Measurements from ENCODE around the gene DAB2IP. TPM values are rescaled to one million over a fixed set of nuclear protein-coding genes. Genes with fewer than 3 reads are reported as not detected.

The DAB2IP gene
- total RNA-seq, 1 experiment from 2014 or later = 46.7 TPM

GRCh38 chr9:121662891-121663580 lies 11.6 kb downstream of the DAB2IP start:
- Histone ChIP-seq H3K79me2 (ENCODE audit: low read depth) (no peaks in the 10 kb centered on the region), H3K27me3 (ENCODE audit: insufficient read depth, low read depth) (no peaks in the 10 kb centered on the region), H3K4me2 (no peak overlapping the region), H2AFZ (no peak overlapping the region), H3K9me3 (ENCODE audit: insufficient read depth, low read depth) (no peaks in the 10 kb centered on the region), H3K36me3 (ENCODE audit: low read depth) (no peaks in the 10 kb centered on the region), H4K20me1 (ENCODE audit: insufficient read depth) (no peaks in the 10 kb centered on the region; the same call in 1 of the 2 replicates), H3F3A (ENCODE audit: insufficient read depth, low read depth) (no peaks in the 10 kb centered on the region), H3K4me3 (no peak overlapping the region), H3K9me2 (ENCODE audit: insufficient read depth) (no peaks in the 10 kb centered on the region), H3K27ac (no peak overlapping the region), H3K4me1 (replicated peaks; ENCODE audit: insufficient read depth) (no peaks in the 10 kb centered on the region)
- no TSS peak for BruUV-seq (replicated peaks)
- intact Hi-C loops (cut with micrococcal nuclease; ENCODE audit: unreplicated experiment) = no loop called here
- DNase-seq = no peak
- ChIA-PET CTCF (interaction anchor here (0.6 kb wide), 1 partner anchor 294 kb away, joined by 5 read pairs; no protein-coding TSS in a partner anchor), POLR2A (ENCODE audit: unreplicated experiment) (no interaction called here)
- TF ChIP-seq EZH2 (IDR thresholded peaks at IDR 0.05; ENCODE audit: low read depth) = no peak
- TF ChIP-seq CTCF (conservative IDR thresholded peaks at IDR 0.05) = no peak

GRCh38 chr9:121663591-121663990 lies 12.2 kb downstream of the DAB2IP start:
- TF ChIP-seq CTCF (conservative IDR thresholded peaks at IDR 0.05) = no peak
- TF ChIP-seq EZH2 (IDR thresholded peaks at IDR 0.05; ENCODE audit: low read depth) = no peak
- Histone ChIP-seq H3K27ac (no peak overlapping the region), H3K36me3 (ENCODE audit: low read depth) (no peaks in the 10 kb centered on the region), H3K9me2 (ENCODE audit: insufficient read depth) (no peaks in the 10 kb centered on the region), H3K4me3 (no peak overlapping the region), H4K20me1 (ENCODE audit: insufficient read depth) (no peaks in the 10 kb centered on the region; the same call in 1 of the 2 replicates), H3F3A (ENCODE audit: insufficient read depth, low read depth) (no peaks in the 10 kb centered on the region), H3K4me2 (no peak overlapping the region), H2AFZ (no peak overlapping the region), H3K27me3 (ENCODE audit: insufficient read depth, low read depth) (no peaks in the 10 kb centered on the region), H3K4me1 (replicated peaks; ENCODE audit: insufficient read depth) (no peaks in the 10 kb centered on the region), H3K79me2 (ENCODE audit: low read depth) (no peaks in the 10 kb centered on the region), H3K9me3 (ENCODE audit: insufficient read depth, low read depth) (no peaks in the 10 kb centered on the region)
- BruUV-seq (replicated peaks) = no TSS peak
- ChIA-PET CTCF (interaction anchor here (0.6 kb wide), 1 partner anchor 294 kb away, joined by 5 read pairs; no protein-coding TSS in a partner anchor), POLR2A (ENCODE audit: unreplicated experiment) (no interaction called here)
- no peak for DNase-seq
- intact Hi-C loops (cut with micrococcal nuclease; ENCODE audit: unreplicated experiment) = no loop called here

GRCh38 chr9:121666294-121666693 lies 14.9 kb downstream of the DAB2IP start:
- BruUV-seq (replicated peaks) = no TSS peak
- Histone ChIP-seq H4K20me1 (ENCODE audit: insufficient read depth) (no peaks in the 10 kb centered on the region; the same call in 1 of the 2 replicates), H2AFZ (no peak overlapping the region), H3K4me2 (no peak overlapping the region), H3K36me3 (ENCODE audit: low read depth) (no peaks in the 10 kb centered on the region), H3F3A (ENCODE audit: insufficient read depth, low read depth) (no peaks in the 10 kb centered on the region; the same call in 1 of the 2 replicates), H3K4me3 (no peak overlapping the region), H3K27ac (no peak overlapping the region), H3K79me2 (ENCODE audit: low read depth) (no peaks in the 10 kb centered on the region), H3K9me3 (ENCODE audit: insufficient read depth, low read depth) (no peaks in the 10 kb centered on the region), H3K27me3 (ENCODE audit: insufficient read depth, low read depth) (no peaks in the 10 kb centered on the region), H3K4me1 (replicated peaks; ENCODE audit: insufficient read depth) (no peaks in the 10 kb centered on the region), H3K9me2 (ENCODE audit: insufficient read depth) (no peaks in the 10 kb centered on the region)
- POLR2A ChIA-PET (ENCODE audit: unreplicated experiment) = no interaction called here
- CTCF ChIA-PET = no interaction called here
- TF ChIP-seq CTCF (conservative IDR thresholded peaks at IDR 0.05) = no peak
- no peak for TF ChIP-seq EZH2 (IDR thresholded peaks at IDR 0.05; ENCODE audit: low read depth)
- no peak for DNase-seq
- intact Hi-C loops (cut with micrococcal nuclease; ENCODE audit: unreplicated experiment) = no loop called here

All from PC-9 (cell line).